ENCODE results near the gene UTP20. TPM values are rescaled to one million over a fixed set of nuclear protein-coding genes. Genes with fewer than 3 reads are reported as not detected.

UTP20 gene
- polyA plus RNA-seq, 2 of the 4 experiments (the other 2 are of a cell fraction), result 12.6 to 34.6 TPM

- Histone ChIP-seq H3K4me2 (no peak overlapping the region), H3K4me3 (no peak overlapping the region), H3K9me3 (no peaks in the 10 kb centered on the region), H3K4me1 (no peaks in the 10 kb centered on the region), H3K27ac (no peak overlapping the region)
- DNase-seq (ENCODE audit: low read depth in 1 of 2, low spot score in 1 of 2) (no peak), FAIRE-seq (no peak), ATAC-seq (no peak)
- TF ChIP-seq POLR2A (IDR thresholded peaks at IDR 0.05; ENCODE audit: low read length), result no peak
- ChIA-PET POLR2A (no interaction called here), CTCF (no interaction called here)
- WGBS (ENCODE audit: missing lambda C conversion rate), result 26% methylated on average over 4 of the region's 4 CpGs
Measured at GRCh38 chr12:101231636-101232035, 48.3 kb upstream of the UTP20 start.

- TF ChIP-seq EHF (CRISPR knock-in tag; IDR thresholded peaks at IDR 0.05) (no peak), POLR2A (IDR thresholded peaks at IDR 0.05; ENCODE audit: low read length) (no peak), USF2 (IDR thresholded peaks at IDR 0.05) (no peak), NR3C1 (IDR thresholded peaks at IDR 0.05) (no peak), GATA3 (IDR thresholded peaks at IDR 0.05; ENCODE audit: borderline replicate concordance) (no peak), FOSL2 (IDR thresholded peaks at IDR 0.05) (no peak), FOSL2 (CRISPR knock-in tag; IDR thresholded peaks at IDR 0.05) (no peak), SREBF2 (IDR thresholded peaks at IDR 0.05) (no peak), HOXA7 (CRISPR knock-in tag; IDR thresholded peaks at IDR 0.05) (no peak), SMC3 (IDR thresholded peaks at IDR 0.05) (no peak), RCOR1 (IDR thresholded peaks at IDR 0.05; ENCODE audit: low read depth, low read length) (no peak), CHD2 (IDR thresholded peaks at IDR 0.05; ENCODE audit: low read length, partially characterized antibody) (no peak), MAFK (IDR thresholded peaks at IDR 0.05; ENCODE audit: partially characterized antibody) (no peak), RAD21 (conservative IDR thresholded peaks at IDR 0.05 in 1 of 2, IDR thresholded peaks at IDR 0.05 in 1 of 2) (no peak), ZNF302 (CRISPR knock-in tag; IDR thresholded peaks at IDR 0.05) (no peak), JUNB (IDR thresholded peaks at IDR 0.05) (no peak), ZSCAN20 (CRISPR knock-in tag; IDR thresholded peaks at IDR 0.05) (no peak), ZFP36 (IDR thresholded peaks at IDR 0.05; ENCODE audit: borderline replicate concordance, partially characterized antibody) (no peak)
- TF ChIP-seq, protein P1, sequence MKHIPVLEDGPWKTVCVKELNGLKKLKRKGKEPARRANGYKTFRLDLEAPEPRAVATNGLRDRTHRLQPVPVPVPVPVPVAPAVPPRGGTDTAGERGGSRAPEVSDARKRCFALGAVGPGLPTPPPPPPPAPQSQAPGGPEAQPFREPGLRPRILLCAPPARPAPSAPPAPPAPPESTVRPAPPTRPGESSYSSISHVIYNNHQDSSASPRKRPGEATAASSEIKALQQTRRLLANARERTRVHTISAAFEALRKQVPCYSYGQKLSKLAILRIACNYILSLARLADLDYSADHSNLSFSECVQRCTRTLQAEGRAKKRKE (CRISPR knock-in tag; IDR thresholded peaks at IDR 0.05; ENCODE audit: low read depth), result no peak
- TF ChIP-seq, protein P2, sequence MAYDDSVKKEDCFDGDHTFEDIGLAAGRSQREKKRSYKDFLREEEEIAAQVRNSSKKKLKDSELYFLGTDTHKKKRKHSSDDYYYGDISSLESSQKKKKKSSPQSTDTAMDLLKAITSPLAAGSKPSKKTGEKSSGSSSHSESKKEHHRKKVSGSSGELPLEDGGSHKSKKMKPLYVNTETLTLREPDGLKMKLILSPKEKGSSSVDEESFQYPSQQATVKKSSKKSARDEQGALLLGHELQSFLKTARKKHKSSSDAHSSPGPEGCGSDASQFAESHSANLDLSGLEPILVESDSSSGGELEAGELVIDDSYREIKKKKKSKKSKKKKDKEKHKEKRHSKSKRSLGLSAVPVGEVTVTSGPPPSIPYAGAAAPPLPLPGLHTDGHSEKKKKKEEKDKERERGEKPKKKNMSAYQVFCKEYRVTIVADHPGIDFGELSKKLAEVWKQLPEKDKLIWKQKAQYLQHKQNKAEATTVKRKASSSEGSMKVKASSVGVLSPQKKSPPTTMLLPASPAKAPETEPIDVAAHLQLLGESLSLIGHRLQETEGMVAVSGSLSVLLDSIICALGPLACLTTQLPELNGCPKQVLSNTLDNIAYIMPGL (CRISPR knock-in tag; IDR thresholded peaks at IDR 0.05; ENCODE audit: borderline replicate concordance), result no peak
- TF ChIP-seq, protein P3, sequence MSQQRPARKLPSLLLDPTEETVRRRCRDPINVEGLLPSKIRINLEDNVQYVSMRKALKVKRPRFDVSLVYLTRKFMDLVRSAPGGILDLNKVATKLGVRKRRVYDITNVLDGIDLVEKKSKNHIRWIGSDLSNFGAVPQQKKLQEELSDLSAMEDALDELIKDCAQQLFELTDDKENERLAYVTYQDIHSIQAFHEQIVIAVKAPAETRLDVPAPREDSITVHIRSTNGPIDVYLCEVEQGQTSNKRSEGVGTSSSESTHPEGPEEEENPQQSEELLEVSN (IDR thresholded peaks at IDR 0.05; ENCODE audit: borderline replicate concordance, low read depth), result no peak
- Histone ChIP-seq H3K4me2 (no peak overlapping the region), H3K4me3 (no peak overlapping the region), H3K9me3 (no peaks in the 10 kb centered on the region), H3K4me1 (no peaks in the 10 kb centered on the region), H3K27ac (no peak overlapping the region)
- ATAC-seq, result no peak
- ChIA-PET POLR2A (no interaction called here), CTCF (no interaction called here)
- FAIRE-seq, result no peak
- no peak for DNase-seq (ENCODE audit: low read depth in 1 of 2, low spot score in 1 of 2)
- WGBS (ENCODE audit: missing lambda C conversion rate), result 22% methylated on average over 2 of the region's 2 CpGs
Measured at GRCh38 chr12:101235686-101236085, 44.2 kb upstream of the UTP20 start.

DNA sequence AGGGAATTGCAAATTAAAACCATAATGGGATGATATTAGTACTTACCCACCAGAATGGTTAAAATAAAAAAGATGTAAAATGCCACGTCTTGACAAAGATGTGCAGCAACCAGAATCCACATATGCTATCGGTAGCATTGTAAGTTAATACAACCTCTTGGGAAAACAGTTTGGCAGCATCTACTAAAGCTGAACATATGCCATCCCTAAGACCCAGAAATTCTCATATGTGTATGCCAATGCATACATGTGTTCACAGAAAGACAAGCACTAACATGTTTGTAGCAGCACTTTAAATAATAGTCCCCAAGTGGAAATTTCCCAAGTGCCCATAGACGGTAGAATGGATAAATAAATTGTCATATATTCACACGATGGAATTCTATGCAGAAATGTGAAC lies 41.6 kb upstream of the UTP20 start:
- 24% methylated on average over 4 of the region's 4 CpGs for WGBS (ENCODE audit: missing lambda C conversion rate)
- CTCF ChIA-PET, result no interaction called here

More for the DNA sequence above, 41.6 kb upstream of the UTP20 start:
- no peak overlapping the region for H3K4me3 ChIP-seq
- FAIRE-seq, result no peak
- DNase-seq (ENCODE audit: low read depth in 1 of 2, low spot score in 1 of 2), result no peak
- H3K9me3 ChIP-seq, result no peaks in the 10 kb centered on the region
- TF ChIP-seq TFCP2L1 (CRISPR knock-in tag; IDR thresholded peaks at IDR 0.05), result no peak
- TF ChIP-seq POLR2A (IDR thresholded peaks at IDR 0.05; ENCODE audit: low read length), result no peak
- no peak for TF ChIP-seq BHLHE40 (IDR thresholded peaks at IDR 0.05; ENCODE audit: low read depth, low read length)
- no peak for TF ChIP-seq KDM1A (IDR thresholded peaks at IDR 0.05; ENCODE audit: low read depth)
- no peak for TF ChIP-seq EP300 (IDR thresholded peaks at IDR 0.05)
- TF ChIP-seq, protein P4, sequence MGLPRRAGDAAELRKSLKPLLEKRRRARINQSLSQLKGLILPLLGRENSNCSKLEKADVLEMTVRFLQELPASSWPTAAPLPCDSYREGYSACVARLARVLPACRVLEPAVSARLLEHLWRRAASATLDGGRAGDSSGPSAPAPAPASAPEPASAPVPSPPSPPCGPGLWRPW (IDR thresholded peaks at IDR 0.05), result no peak
- TF ChIP-seq FOSB (CRISPR knock-in tag; IDR thresholded peaks at IDR 0.05), result no peak
- no peak for TF ChIP-seq ZNF302 (CRISPR knock-in tag; IDR thresholded peaks at IDR 0.05)
- no peak; a peak in 1 of 6 replicates for ATAC-seq
- no peak overlapping the region for H3K4me2 ChIP-seq
- H3K4me1 ChIP-seq, result no peaks in the 10 kb centered on the region
- no peak overlapping the region for H3K27ac ChIP-seq
- POLR2A ChIA-PET, result no interaction called here
